CD14-positive monocyte (primary cell): ENCODE results near the gene ZNF689. TPM values are rescaled to one million over a fixed set of nuclear protein-coding genes. Genes with fewer than 3 reads are reported as not detected.

Experiments
- DNase-seq, 3 donors: peaks; one replicate each; pipeline ENCODE4 v3.0.0-alpha.2; 2011 to 2022
- H2AFZ ChIP-seq: 2 replicates; pipeline ENCODE4 v1.6.0; 2012; ENCODE audit warnings: mild to moderate bottlenecking, low read depth, low read length, inconsistent platforms; ENCODE audit not compliant: insufficient read depth, poor library complexity, severe bottlenecking
- H3K27ac ChIP-seq, 2 donors: 1 replicate in 1 of 2; 2 replicates in 1 of 2; pipeline ENCODE4 v1.5.1; 2012 to 2013; ENCODE audit warnings: low read length in 2 of 2, control low read depth in 1 of 2, inconsistent platforms in 1 of 2, low read depth in 1 of 2, mild to moderate bottlenecking in 1 of 2
- H3K27me3 ChIP-seq, 2 donors: one replicate each; pipeline versions ENCODE4 v1.6.0 to v1.6.1; 2011 to 2013; ENCODE audit warnings: low read length in 2 of 2; ENCODE audit not compliant: control insufficient read depth in 2 of 2, insufficient read depth in 2 of 2
- H3K36me3 ChIP-seq, 2 donors: replicated peaks in 1 of 2; 1 replicate in 1 of 2; 2 replicates in 1 of 2; pipeline versions ENCODE4 v1.5.1 to v1.6.1; 2012 to 2013; ENCODE audit warnings: low read length in 2 of 2, control low read depth in 1 of 2, inconsistent platforms in 1 of 2, mild to moderate bottlenecking in 1 of 2; ENCODE audit not compliant: insufficient read depth in 2 of 2, control insufficient read depth in 1 of 2
- H3K4me1 ChIP-seq, 2 donors: 1 replicate in 1 of 2; 2 replicates in 1 of 2; pipeline versions ENCODE4 v1.5.1 to v1.6.1; 2012 to 2013; ENCODE audit warnings: low read length in 2 of 2, control low read depth in 1 of 2, inconsistent platforms in 1 of 2, mild to moderate bottlenecking in 1 of 2, moderate library complexity in 1 of 2; ENCODE audit not compliant: insufficient read depth in 2 of 2, control insufficient read depth in 1 of 2
- H3K4me2 ChIP-seq: replicated peaks from 2 replicates; pipeline ENCODE3; 2012; ENCODE audit warnings: low read length, moderate library complexity, mild to moderate bottlenecking; ENCODE audit not compliant: poor library complexity, severe bottlenecking; ENCODE audit errors: extremely low read depth
- H3K4me3 ChIP-seq, 3 experiments: fragments of 200-600 bp in 1 of 3; sonication (generic) in 1 of 3; replicated peaks in 1 of 3; 1 replicate in 2 of 3; 2 replicates in 1 of 3; pipeline ENCODE4 v1.5.1; 2011 to 2013; ENCODE audit warnings: low read length in 3 of 3, mild to moderate bottlenecking in 3 of 3, control low read depth in 2 of 3, low read depth in 2 of 3, inconsistent platforms in 1 of 3, moderate library complexity in 1 of 3
- H3K79me2 ChIP-seq: 2 replicates; pipeline ENCODE4 v1.6.0; 2012; ENCODE audit warnings: mild to moderate bottlenecking, control low read depth, inconsistent platforms, low read length, moderate library complexity; ENCODE audit not compliant: insufficient read depth
- H3K9ac ChIP-seq: 2 replicates; pipeline ENCODE4 v1.6.0; 2017; ENCODE audit warnings: low read length, mild to moderate bottlenecking; ENCODE audit not compliant: insufficient read depth, poor library complexity, severe bottlenecking
- H3K9me3 ChIP-seq, 2 donors: replicated peaks in 1 of 2; 1 replicate in 1 of 2; 2 replicates in 1 of 2; pipeline versions ENCODE4 v1.5.1 to v1.6.1; 2012 to 2013; ENCODE audit warnings: low read length in 2 of 2, control low read depth in 1 of 2; ENCODE audit not compliant: control insufficient read depth in 1 of 2, insufficient read depth in 1 of 2
- H4K20me1 ChIP-seq: 2 replicates; pipeline ENCODE4 v1.6.0; 2012; ENCODE audit warnings: mild to moderate bottlenecking, low read length, control low read depth, moderate library complexity; ENCODE audit not compliant: insufficient read depth
- H3K27ac Mint-ChIP-seq, 7 donors: one replicate each; pipeline ENCODE4 v1.8.0; 2020; ENCODE audit warnings: mild to moderate bottlenecking in 7 of 7, mixed read lengths in 7 of 7, moderate library complexity in 6 of 7, inconsistent platforms in 2 of 7
- H3K27me3 Mint-ChIP-seq, 3 donors: one replicate each; pipeline ENCODE4 v1.8.0; 2021 to 2022; ENCODE audit warnings: low read depth in 3 of 3, mild to moderate bottlenecking in 3 of 3, mixed read lengths in 3 of 3, moderate library complexity in 3 of 3, inconsistent platforms in 1 of 3
- H3K36me3 Mint-ChIP-seq, 2 donors: one replicate each; pipeline ENCODE4 v1.8.0; 2020; ENCODE audit warnings: mixed read lengths in 2 of 2, inconsistent platforms in 1 of 2, mild to moderate bottlenecking in 1 of 2
- H3K4me1 Mint-ChIP-seq: one replicate; pipeline ENCODE4 v1.8.0; 2020; ENCODE audit warnings: mild to moderate bottlenecking, mixed read lengths
- H3K4me3 Mint-ChIP-seq, 2 donors: one replicate each; pipeline ENCODE4 v1.8.0; 2020; ENCODE audit warnings: mild to moderate bottlenecking in 2 of 2, mixed read lengths in 2 of 2, moderate library complexity in 1 of 2
- H3K9me3 Mint-ChIP-seq, 7 donors: one replicate each; pipeline ENCODE4 v1.8.0; 2020 to 2022; ENCODE audit warnings: mixed read lengths in 7 of 7, mild to moderate bottlenecking in 6 of 7, moderate library complexity in 6 of 7, inconsistent platforms in 2 of 7
- CTCF ChIP-seq: fragments of 200-600 bp; IDR thresholded peaks from one replicate; pipeline ENCODE4 v1.8.0; 2022; ENCODE audit warnings: antibody characterized with exemption, mild to moderate bottlenecking
- WGBS: methylation state at CpG from one replicate; pipeline ENCODE4 v1.1.5; 2013; ENCODE audit warnings: missing lambda C conversion rate; ENCODE audit not compliant: insufficient coverage; 5-methylcytosine and 5-hydroxymethylcytosine counted together
- intact Hi-C, 2 donors: fragments of 100-400 bp; cut with micrococcal nuclease; formaldehyde crosslinking; loops; one replicate each; pipeline versions ENCODE4 v1.15.0 to v1.15.1; 2023
- polyA plus RNA-seq, 3 donors: library from polyadenylated mRNA; depleted of rRNA in 1 of 3; unstranded in 2 of 3; stranded (reverse) in 1 of 3; fragments of 300-500 nt in 2 of 3; fragments of >200 nt in 1 of 3; fragmentation: Illumina TruSeq in 2 of 3; gene quantifications; 1 replicate in 2 of 3; 2 replicates in 1 of 3; pipeline ENCODE4 v1.2.3, GENCODE V29; 2012 to 2021

Gene ZNF689
- polyA plus RNA-seq, 3 donors: 4.1 to 11.2 (median 8.0) TPM

GRCh38 chr16:30621765-30622164 lies 11.6 kb upstream of the ZNF689 start:
- Histone ChIP-seq H3K9ac (no peak overlapping the region), H3K4me2 (no peak overlapping the region), H3K9me3 (peaks cover 0 to 6% of the 10 kb centered on the region in 2 donors), H4K20me1 (no peaks in the 10 kb centered on the region), H3K79me2 (no peaks in the 10 kb centered on the region), H3K27ac (no peak overlapping the region), H3K36me3 (no peaks in the 10 kb centered on the region), H2AFZ (no peak overlapping the region), H3K4me3 (no peak overlapping the region), H3K27me3 (no peaks in the 10 kb centered on the region), H3K4me1 (no peaks in the 10 kb centered on the region)
- H3K4me3 Mint-ChIP-seq: no peak overlapping the region
- peaks cover 0 to 4% (median 0%) of the 10 kb centered on the region in 3 donors for H3K27me3 Mint-ChIP-seq
- no peak overlapping the region for H3K27ac Mint-ChIP-seq
- peaks cover 2% of the 10 kb centered on the region for H3K4me1 Mint-ChIP-seq
- no peak for DNase-seq
- no peak for TF ChIP-seq CTCF
- H3K36me3 Mint-ChIP-seq: no peaks in the 10 kb centered on the region
- whole genome bisulfite sequencing: 96% methylated on average over 4 of the region's 5 CpGs
- intact Hi-C loops: no loop called here
- H3K9me3 Mint-ChIP-seq: peaks cover 0 to 10% (median 4%) of the 10 kb centered on the region in 7 donors

DNA sequence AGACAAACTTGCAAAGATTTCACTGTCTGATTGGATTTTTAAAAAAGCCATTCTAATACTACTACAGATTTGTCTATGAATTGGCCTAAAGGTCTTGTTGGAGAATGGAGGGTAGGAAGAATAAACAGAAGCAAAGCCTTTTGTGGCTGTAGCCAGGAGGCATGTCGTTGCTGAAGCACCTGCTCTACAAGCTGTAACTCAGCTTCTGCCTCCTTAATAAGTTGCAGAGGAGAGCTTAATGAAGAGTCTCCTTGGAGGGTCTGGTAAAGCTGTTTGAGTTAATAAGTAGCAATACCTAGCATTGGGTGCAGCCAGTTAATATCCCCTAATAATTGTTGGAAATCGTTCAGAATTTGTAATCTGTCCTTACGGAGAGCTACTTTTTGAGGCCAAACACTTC lies 10.0 kb upstream of the ZNF689 start:
- H3K4me1 ChIP-seq: peaks cover 0 to 2% of the 10 kb centered on the region in 2 donors
- H3K36me3 Mint-ChIP-seq: no peaks in the 10 kb centered on the region

More for the DNA sequence above, 10.0 kb upstream of the ZNF689 start:
- no peaks in the 10 kb centered on the region for H4K20me1 ChIP-seq
- 100% methylated on average over 1 of the region's 3 CpGs for WGBS
- H3K27ac ChIP-seq: no peak overlapping the region
- H3K4me3 Mint-ChIP-seq: no peak overlapping the region
- H3K27me3 Mint-ChIP-seq: peaks cover 0 to 4% (median 0%) of the 10 kb centered on the region in 3 donors
- H3K4me2 ChIP-seq: no peak overlapping the region
- no peaks in the 10 kb centered on the region for H3K79me2 ChIP-seq
- no peak for TF ChIP-seq CTCF
- intact Hi-C loops: no loop called here
- peaks cover 0 to 6% of the 10 kb centered on the region in 2 donors for H3K9me3 ChIP-seq
- H3K4me3 ChIP-seq: no peak overlapping the region
- peaks cover 0 to 10% (median 4%) of the 10 kb centered on the region in 7 donors for H3K9me3 Mint-ChIP-seq
- no peak overlapping the region for H2AFZ ChIP-seq
- H3K27me3 ChIP-seq: no peaks in the 10 kb centered on the region
- H3K36me3 ChIP-seq: no peaks in the 10 kb centered on the region
- H3K27ac Mint-ChIP-seq: no peak overlapping the region
- no peak for DNase-seq
- H3K4me1 Mint-ChIP-seq: peaks cover 5% of the 10 kb centered on the region
- H3K9ac ChIP-seq: no peak overlapping the region
